CD14-positive monocyte (primary cell): ENCODE data around the gene RAB27B. TPM values are rescaled to one million over a fixed set of nuclear protein-coding genes. Genes with fewer than 3 reads are reported as not detected.

Experiments used
- DNase-seq, 3 donors: peaks; one replicate each; pipeline ENCODE4 v3.0.0-alpha.2; 2011 to 2022
- H2AFZ ChIP-seq: 2 replicates; pipeline ENCODE4 v1.6.0; 2012; ENCODE audit warnings: mild to moderate bottlenecking, low read depth, low read length, inconsistent platforms; ENCODE audit not compliant: insufficient read depth, poor library complexity, severe bottlenecking
- H3K27ac ChIP-seq, 2 donors: 1 replicate in 1 of 2; 2 replicates in 1 of 2; pipeline ENCODE4 v1.5.1; 2012 to 2013; ENCODE audit warnings: low read length in 2 of 2, control low read depth in 1 of 2, inconsistent platforms in 1 of 2, low read depth in 1 of 2, mild to moderate bottlenecking in 1 of 2
- H3K27me3 ChIP-seq, 2 donors: one replicate each; pipeline versions ENCODE4 v1.6.0 to v1.6.1; 2011 to 2013; ENCODE audit warnings: low read length in 2 of 2; ENCODE audit not compliant: control insufficient read depth in 2 of 2, insufficient read depth in 2 of 2
- H3K36me3 ChIP-seq, 2 donors: replicated peaks in 1 of 2; 1 replicate in 1 of 2; 2 replicates in 1 of 2; pipeline versions ENCODE4 v1.5.1 to v1.6.1; 2012 to 2013; ENCODE audit warnings: low read length in 2 of 2, control low read depth in 1 of 2, inconsistent platforms in 1 of 2, mild to moderate bottlenecking in 1 of 2; ENCODE audit not compliant: insufficient read depth in 2 of 2, control insufficient read depth in 1 of 2
- H3K4me1 ChIP-seq, 2 donors: 1 replicate in 1 of 2; 2 replicates in 1 of 2; pipeline versions ENCODE4 v1.5.1 to v1.6.1; 2012 to 2013; ENCODE audit warnings: low read length in 2 of 2, control low read depth in 1 of 2, inconsistent platforms in 1 of 2, mild to moderate bottlenecking in 1 of 2, moderate library complexity in 1 of 2; ENCODE audit not compliant: insufficient read depth in 2 of 2, control insufficient read depth in 1 of 2
- H3K4me2 ChIP-seq: replicated peaks from 2 replicates; pipeline ENCODE3; 2012; ENCODE audit warnings: low read length, moderate library complexity, mild to moderate bottlenecking; ENCODE audit not compliant: poor library complexity, severe bottlenecking; ENCODE audit errors: extremely low read depth
- H3K4me3 ChIP-seq, 3 experiments: fragments of 200-600 bp in 1 of 3; sonication (generic) in 1 of 3; replicated peaks in 1 of 3; 1 replicate in 2 of 3; 2 replicates in 1 of 3; pipeline ENCODE4 v1.5.1; 2011 to 2013; ENCODE audit warnings: low read length in 3 of 3, mild to moderate bottlenecking in 3 of 3, control low read depth in 2 of 3, low read depth in 2 of 3, inconsistent platforms in 1 of 3, moderate library complexity in 1 of 3
- H3K79me2 ChIP-seq: 2 replicates; pipeline ENCODE4 v1.6.0; 2012; ENCODE audit warnings: mild to moderate bottlenecking, control low read depth, inconsistent platforms, low read length, moderate library complexity; ENCODE audit not compliant: insufficient read depth
- H3K9ac ChIP-seq: 2 replicates; pipeline ENCODE4 v1.6.0; 2017; ENCODE audit warnings: low read length, mild to moderate bottlenecking; ENCODE audit not compliant: insufficient read depth, poor library complexity, severe bottlenecking
- H3K9me3 ChIP-seq, 2 donors: replicated peaks in 1 of 2; 1 replicate in 1 of 2; 2 replicates in 1 of 2; pipeline versions ENCODE4 v1.5.1 to v1.6.1; 2012 to 2013; ENCODE audit warnings: low read length in 2 of 2, control low read depth in 1 of 2; ENCODE audit not compliant: control insufficient read depth in 1 of 2, insufficient read depth in 1 of 2
- H4K20me1 ChIP-seq: 2 replicates; pipeline ENCODE4 v1.6.0; 2012; ENCODE audit warnings: mild to moderate bottlenecking, low read length, control low read depth, moderate library complexity; ENCODE audit not compliant: insufficient read depth
- H3K27ac Mint-ChIP-seq, 7 donors: one replicate each; pipeline ENCODE4 v1.8.0; 2020; ENCODE audit warnings: mild to moderate bottlenecking in 7 of 7, mixed read lengths in 7 of 7, moderate library complexity in 6 of 7, inconsistent platforms in 2 of 7
- H3K27me3 Mint-ChIP-seq, 3 donors: one replicate each; pipeline ENCODE4 v1.8.0; 2021 to 2022; ENCODE audit warnings: low read depth in 3 of 3, mild to moderate bottlenecking in 3 of 3, mixed read lengths in 3 of 3, moderate library complexity in 3 of 3, inconsistent platforms in 1 of 3
- H3K36me3 Mint-ChIP-seq, 2 donors: one replicate each; pipeline ENCODE4 v1.8.0; 2020; ENCODE audit warnings: mixed read lengths in 2 of 2, inconsistent platforms in 1 of 2, mild to moderate bottlenecking in 1 of 2
- H3K4me1 Mint-ChIP-seq: one replicate; pipeline ENCODE4 v1.8.0; 2020; ENCODE audit warnings: mild to moderate bottlenecking, mixed read lengths
- H3K4me3 Mint-ChIP-seq, 2 donors: one replicate each; pipeline ENCODE4 v1.8.0; 2020; ENCODE audit warnings: mild to moderate bottlenecking in 2 of 2, mixed read lengths in 2 of 2, moderate library complexity in 1 of 2
- H3K9me3 Mint-ChIP-seq, 7 donors: one replicate each; pipeline ENCODE4 v1.8.0; 2020 to 2022; ENCODE audit warnings: mixed read lengths in 7 of 7, mild to moderate bottlenecking in 6 of 7, moderate library complexity in 6 of 7, inconsistent platforms in 2 of 7
- CTCF ChIP-seq: fragments of 200-600 bp; IDR thresholded peaks from one replicate; pipeline ENCODE4 v1.8.0; 2022; ENCODE audit warnings: antibody characterized with exemption, mild to moderate bottlenecking
- WGBS: methylation state at CpG from one replicate; pipeline ENCODE4 v1.1.5; 2013; ENCODE audit warnings: missing lambda C conversion rate; ENCODE audit not compliant: insufficient coverage; 5-methylcytosine and 5-hydroxymethylcytosine counted together
- intact Hi-C, 2 donors: fragments of 100-400 bp; cut with micrococcal nuclease; formaldehyde crosslinking; loops; one replicate each; pipeline versions ENCODE4 v1.15.0 to v1.15.1; 2023
- polyA plus RNA-seq, 3 donors: library from polyadenylated mRNA; depleted of rRNA in 1 of 3; unstranded in 2 of 3; stranded (reverse) in 1 of 3; fragments of 300-500 nt in 2 of 3; fragments of >200 nt in 1 of 3; fragmentation: Illumina TruSeq in 2 of 3; gene quantifications; 1 replicate in 2 of 3; 2 replicates in 1 of 3; pipeline ENCODE4 v1.2.3, GENCODE V29; 2012 to 2021

The RAB27B gene
- polyA plus RNA-seq, 3 donors, result 0.11 to 0.13 TPM; not detected in 1

- peaks cover 0 to 6% (median 2%) of the 10 kb centered on the region in 7 donors for H3K9me3 Mint-ChIP-seq
- no peaks in the 10 kb centered on the region for H3K27me3 ChIP-seq
- H3K9me3 ChIP-seq, result no peaks in the 10 kb centered on the region
- H3K4me3 ChIP-seq, result no peak overlapping the region
- no peak overlapping the region for H3K27ac ChIP-seq
- intact Hi-C loops, result no loop called here
- H2AFZ ChIP-seq, result no peak overlapping the region
- H3K4me1 Mint-ChIP-seq, result peaks cover 2% of the 10 kb centered on the region
- no peaks in the 10 kb centered on the region for H3K79me2 ChIP-seq
- H3K27me3 Mint-ChIP-seq, result peaks cover 0 to 2% (median 2%) of the 10 kb centered on the region in 3 donors
- no peak overlapping the region for H3K9ac ChIP-seq
- no peak overlapping the region for H3K4me2 ChIP-seq
- DNase-seq, result no peak
- H4K20me1 ChIP-seq, result no peaks in the 10 kb centered on the region
- no peaks in the 10 kb centered on the region for H3K4me1 ChIP-seq
- no peak overlapping the region for H3K27ac Mint-ChIP-seq
- H3K36me3 Mint-ChIP-seq, result no peaks in the 10 kb centered on the region
- TF ChIP-seq CTCF, result no peak
- no peak overlapping the region for H3K4me3 Mint-ChIP-seq
- no peaks in the 10 kb centered on the region for H3K36me3 ChIP-seq
Observed at GRCh38 chr18:54787616-54788015, 40.7 kb upstream of the RAB27B start.

DNA sequence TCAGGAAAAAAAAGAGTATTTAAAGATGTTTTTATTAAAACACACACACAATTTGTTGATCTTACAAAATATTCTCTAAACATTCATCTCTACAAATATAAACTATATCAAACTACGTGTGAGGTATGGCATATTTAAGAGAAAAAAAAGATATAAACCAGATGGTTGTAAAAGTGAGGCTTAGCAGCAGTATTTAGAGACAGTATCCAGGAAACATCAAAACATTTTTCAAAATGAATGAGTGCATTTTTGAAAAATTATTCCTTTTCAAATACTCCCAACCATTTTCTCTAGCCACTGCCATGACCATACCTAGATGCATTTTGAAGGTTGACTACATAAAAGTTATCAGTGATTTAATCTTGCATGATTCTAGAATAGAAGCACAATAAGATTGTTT lies 38.2 kb upstream of the RAB27B start:
- no peaks in the 10 kb centered on the region for H3K9me3 ChIP-seq
- H3K27ac ChIP-seq, result no peak overlapping the region
- H3K4me3 Mint-ChIP-seq, result no peak overlapping the region
- H2AFZ ChIP-seq, result no peak overlapping the region
- no peaks in the 10 kb centered on the region for H3K27me3 ChIP-seq
- no peak for TF ChIP-seq CTCF
- no peak overlapping the region for H3K4me2 ChIP-seq
- H3K9me3 Mint-ChIP-seq, result peaks cover 0 to 3% (median 0%) of the 10 kb centered on the region in 7 donors
- intact Hi-C loops, result no loop called here
- peaks cover 0 to 2% (median 0%) of the 10 kb centered on the region in 3 donors for H3K27me3 Mint-ChIP-seq
- DNase-seq, result no peak
- peaks cover 2% of the 10 kb centered on the region for H3K4me1 Mint-ChIP-seq
- H3K9ac ChIP-seq, result no peak overlapping the region
- WGBS, result no CpG with 5 or more reads among the region's 1 CpG
- no peaks in the 10 kb centered on the region for H3K4me1 ChIP-seq
- H4K20me1 ChIP-seq, result no peaks in the 10 kb centered on the region
- H3K79me2 ChIP-seq, result no peaks in the 10 kb centered on the region
- no peak overlapping the region for H3K27ac Mint-ChIP-seq
- no peak overlapping the region for H3K4me3 ChIP-seq
- no peaks in the 10 kb centered on the region for H3K36me3 ChIP-seq
- no peaks in the 10 kb centered on the region for H3K36me3 Mint-ChIP-seq
